ENCODE results near the gene ATF6. TPM values are rescaled to one million over a fixed set of nuclear protein-coding genes. Genes with fewer than 3 reads are reported as not detected.
"Not testable (repeated sequence)": the region's sequence is repeated elsewhere in the genome, so short reads cannot be mapped to it uniquely, and the experiment has no call there.

The ATF6 gene
- total RNA-seq, 1 donor from 2014 or later = 21.1 TPM

DNA sequence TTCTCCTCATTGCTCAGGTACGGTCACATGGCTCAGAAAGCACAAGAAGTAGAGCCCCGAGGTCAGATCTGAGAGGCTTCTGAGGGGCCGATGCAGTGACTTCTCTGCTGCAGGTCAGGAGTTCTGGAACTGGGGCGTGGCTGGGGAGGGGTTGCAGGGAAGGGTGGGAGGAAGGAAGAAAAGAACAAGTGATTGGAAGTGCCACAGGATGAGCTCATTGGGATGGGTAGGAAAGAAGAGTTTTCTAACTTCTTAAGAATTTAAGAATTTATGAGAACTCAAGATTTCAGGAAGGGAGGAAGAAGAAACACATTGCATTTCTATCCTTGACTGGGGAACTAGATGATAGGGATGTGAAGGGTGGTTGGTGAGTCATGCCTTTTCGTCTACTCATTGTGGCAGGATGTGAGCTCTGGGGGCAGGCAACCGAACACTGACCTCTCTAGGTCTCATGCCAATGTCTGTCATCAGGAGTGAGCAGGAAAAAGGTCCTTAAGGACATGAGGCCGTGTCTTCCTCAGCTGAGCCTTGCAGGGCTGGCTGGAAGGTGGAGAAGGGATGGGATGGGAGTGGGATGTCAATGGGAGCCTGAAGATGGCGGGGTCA lies 44.3 kb upstream of the ATF6 start:
- Histone ChIP-seq H3K4me1 (peaks cover 11% of the 10 kb centered on the region), H3K36me3 (no peaks in the 10 kb centered on the region), H3K4me3 (no peak overlapping the region), H3K27ac (no peak overlapping the region), H3K27me3 (no peaks in the 10 kb centered on the region), H3K9me3 (no peaks in the 10 kb centered on the region)
- TF ChIP-seq, protein P1, sequence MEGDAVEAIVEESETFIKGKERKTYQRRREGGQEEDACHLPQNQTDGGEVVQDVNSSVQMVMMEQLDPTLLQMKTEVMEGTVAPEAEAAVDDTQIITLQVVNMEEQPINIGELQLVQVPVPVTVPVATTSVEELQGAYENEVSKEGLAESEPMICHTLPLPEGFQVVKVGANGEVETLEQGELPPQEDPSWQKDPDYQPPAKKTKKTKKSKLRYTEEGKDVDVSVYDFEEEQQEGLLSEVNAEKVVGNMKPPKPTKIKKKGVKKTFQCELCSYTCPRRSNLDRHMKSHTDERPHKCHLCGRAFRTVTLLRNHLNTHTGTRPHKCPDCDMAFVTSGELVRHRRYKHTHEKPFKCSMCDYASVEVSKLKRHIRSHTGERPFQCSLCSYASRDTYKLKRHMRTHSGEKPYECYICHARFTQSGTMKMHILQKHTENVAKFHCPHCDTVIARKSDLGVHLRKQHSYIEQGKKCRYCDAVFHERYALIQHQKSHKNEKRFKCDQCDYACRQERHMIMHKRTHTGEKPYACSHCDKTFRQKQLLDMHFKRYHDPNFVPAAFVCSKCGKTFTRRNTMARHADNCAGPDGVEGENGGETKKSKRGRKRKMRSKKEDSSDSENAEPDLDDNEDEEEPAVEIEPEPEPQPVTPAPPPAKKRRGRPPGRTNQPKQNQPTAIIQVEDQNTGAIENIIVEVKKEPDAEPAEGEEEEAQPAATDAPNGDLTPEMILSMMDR (IDR thresholded peaks at IDR 0.05) = no peak
- DNase-seq (ENCODE audit: extremely low spot score in 2 of 2) = no peak
- intact Hi-C loops (cut with DNase I) = no loop called here

DNA sequence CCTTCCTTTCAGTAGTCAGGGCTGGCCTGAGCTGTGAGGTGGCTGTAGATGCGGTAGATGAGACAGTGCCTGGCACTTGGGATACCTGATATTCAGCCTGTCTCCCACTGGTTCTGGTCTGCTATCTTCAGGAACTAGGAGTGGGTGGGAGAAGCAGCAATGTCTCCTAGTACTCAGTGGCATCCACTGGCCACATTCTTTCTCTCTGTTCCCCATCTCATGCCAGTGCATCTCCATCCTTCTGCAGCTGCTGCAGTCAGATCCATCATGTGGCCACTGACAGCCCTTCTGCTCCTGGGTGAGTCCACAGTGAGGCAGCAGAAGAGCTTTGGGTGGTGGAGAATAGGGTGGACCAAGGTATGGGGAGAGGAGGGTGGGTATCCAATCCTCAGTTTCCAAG lies 43.7 kb upstream of the ATF6 start:
- DNase-seq (ENCODE audit: extremely low spot score in 2 of 2) = no peak
- Histone ChIP-seq H3K4me3 (no peak overlapping the region), H3K4me1 (peaks cover 14% of the 10 kb centered on the region), H3K27me3 (no peaks in the 10 kb centered on the region), H3K9me3 (no peaks in the 10 kb centered on the region), H3K27ac (no peak overlapping the region), H3K36me3 (no peaks in the 10 kb centered on the region)
- no peak for TF ChIP-seq POLR2AphosphoS5 (IDR thresholded peaks at IDR 0.05; ENCODE audit: insufficient read depth in 1 of 2, low read depth in 1 of 2)
- TF ChIP-seq, protein P1 (IDR thresholded peaks at IDR 0.05) = no peak
- no peak for TF ChIP-seq POLR2A (IDR thresholded peaks at IDR 0.05)
- intact Hi-C loops (cut with DNase I) = no loop called here

DNA sequence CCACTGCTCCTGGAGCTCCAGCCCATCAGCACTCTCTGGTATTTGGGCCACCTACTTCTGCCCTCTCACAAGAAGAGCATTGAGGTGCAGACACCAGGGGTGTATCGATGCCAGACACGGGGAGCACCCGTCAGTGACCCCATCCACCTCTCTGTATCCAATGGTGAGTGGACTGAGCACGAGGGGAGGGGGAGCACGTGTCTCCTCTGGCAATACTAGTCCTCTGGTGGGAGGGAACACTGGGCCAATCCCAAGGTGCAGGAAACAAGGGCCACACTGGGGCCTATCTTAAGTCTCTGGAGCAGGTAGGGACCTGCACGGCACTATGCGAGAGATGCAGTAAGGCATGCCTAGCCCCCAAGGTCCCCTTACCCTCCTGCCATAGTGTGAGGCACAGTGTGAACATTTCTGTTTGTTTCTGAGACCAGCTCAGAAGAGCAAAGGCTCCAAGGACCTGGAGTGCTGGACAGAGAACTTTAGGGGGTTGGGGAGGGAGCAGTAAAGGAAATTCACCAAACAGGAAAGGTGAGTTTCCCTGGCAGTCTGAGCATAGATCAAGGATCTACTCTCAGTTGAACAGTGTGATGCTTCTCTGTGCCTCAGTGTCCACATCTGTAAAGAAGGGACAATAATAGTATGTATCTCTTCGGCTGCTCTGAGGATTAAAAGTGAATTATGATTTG lies 42.5 kb upstream of the ATF6 start:
- H3K27me3 ChIP-seq = no peaks in the 10 kb centered on the region
- H3K27ac ChIP-seq = no peak overlapping the region
- H3K36me3 ChIP-seq = no peaks in the 10 kb centered on the region
- TF ChIP-seq, protein P1 (IDR thresholded peaks at IDR 0.05) = no peak
- DNase-seq (ENCODE audit: extremely low spot score in 2 of 2) = no peak
- H3K9me3 ChIP-seq = no peaks in the 10 kb centered on the region
- H3K4me3 ChIP-seq = no peak overlapping the region
- peaks cover 15% of the 10 kb centered on the region for H3K4me1 ChIP-seq
- intact Hi-C loops (cut with DNase I) = no loop called here

DNA sequence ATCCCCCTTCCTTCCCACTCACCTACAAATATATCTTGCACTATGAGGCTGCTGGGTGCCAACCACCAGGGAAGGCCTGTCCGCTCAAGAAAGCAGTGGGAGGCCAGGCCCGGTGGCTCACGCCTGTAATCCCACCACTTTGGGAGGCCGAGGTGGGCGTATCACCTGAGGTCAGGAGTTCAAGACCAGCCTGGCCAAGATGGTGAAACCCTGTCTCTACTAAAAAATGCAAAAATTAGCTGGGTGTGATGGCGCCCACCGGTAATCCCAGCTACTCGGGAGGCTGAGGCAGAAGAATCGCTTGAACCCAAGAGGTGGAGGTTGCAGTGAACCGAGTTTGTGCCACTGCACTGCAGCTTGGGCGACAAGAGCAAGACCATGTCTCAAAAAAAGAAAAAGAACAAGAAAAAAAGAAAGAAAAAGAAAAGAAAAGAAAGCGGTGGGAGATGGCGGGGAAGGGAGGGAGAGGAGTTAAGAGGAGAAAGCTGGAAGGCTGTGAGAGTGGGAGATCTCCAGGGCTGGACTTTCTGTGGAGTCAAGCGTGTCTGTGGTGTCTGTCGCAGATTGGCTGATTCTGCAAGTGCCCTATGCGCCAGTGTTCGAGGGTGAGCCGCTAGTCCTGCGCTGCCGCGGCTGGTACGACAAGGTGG lies 40.7 kb upstream of the ATF6 start:
- H3K36me3 ChIP-seq; DNase-seq (ENCODE audit: extremely low spot score in 2 of 2); H3K9me3 ChIP-seq; intact Hi-C loops (cut with DNase I); H3K27me3 ChIP-seq: not testable (repeated sequence)
- Histone ChIP-seq H3K27ac (peak overlapping the region; percentile 94), H3K4me3 (peak overlapping the region; percentile 82), H3K4me1 (peaks cover 15% of the 10 kb centered on the region)

DNA sequence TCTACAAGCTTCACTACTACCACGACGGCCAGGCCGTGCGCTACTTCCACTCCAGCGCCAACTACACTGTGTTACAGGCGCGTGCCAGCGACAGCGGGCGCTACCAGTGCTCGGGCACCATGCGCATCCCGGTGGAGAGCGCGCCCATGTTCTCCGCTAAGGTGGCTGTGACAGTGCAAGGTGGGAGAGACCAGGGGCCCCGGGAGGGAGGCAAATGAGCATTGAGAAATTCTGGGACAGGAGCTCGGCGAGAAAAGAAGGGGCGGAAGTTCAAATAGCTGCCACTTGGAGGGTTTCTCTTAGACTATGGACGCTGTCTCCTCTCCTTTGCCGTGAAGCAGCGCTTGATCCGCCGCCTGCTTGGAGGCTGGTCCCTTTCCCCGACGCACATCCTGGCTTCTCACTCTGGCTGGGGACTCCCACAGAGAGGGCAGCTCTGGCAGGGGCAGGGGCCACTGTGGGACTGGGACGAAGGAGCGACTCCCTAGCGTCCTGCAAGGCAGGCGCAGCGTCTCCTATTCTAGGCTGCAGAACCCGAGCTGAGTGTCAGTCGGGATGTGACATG lies 40.1 kb upstream of the ATF6 start:
- intact Hi-C loops (cut with DNase I) = no loop called here
- peaks cover 15% of the 10 kb centered on the region for H3K4me1 ChIP-seq
- TF ChIP-seq POLR2AphosphoS5 (IDR thresholded peaks at IDR 0.05; ENCODE audit: insufficient read depth in 1 of 2, low read depth in 1 of 2) (peak in 1 of 2 donors; percentile 15), POLR2A (IDR thresholded peaks at IDR 0.05) (no peak)
- TF ChIP-seq, protein P1 (IDR thresholded peaks at IDR 0.05) = peak in 1 of 3 experiments; percentile 48
- peak in 1 of 2 donors; percentile 89 for DNase-seq (ENCODE audit: extremely low spot score in 2 of 2)
- H3K4me3 ChIP-seq = peak overlapping the region; percentile 82
- no peaks in the 10 kb centered on the region for H3K36me3 ChIP-seq
- peak overlapping the region; percentile 94 for H3K27ac ChIP-seq
- H3K9me3 ChIP-seq = no peaks in the 10 kb centered on the region
- H3K27me3 ChIP-seq = no peaks in the 10 kb centered on the region
